Keratinocyte (primary cell): ENCODE measurements around the gene ZNF792.

ENCODE experiments used
- CTCF ChIP-seq, 3 experiments: IDR thresholded peaks in 1 of 3; conservative IDR thresholded peaks in 1 of 3; optimal IDR thresholded peaks in 1 of 3; 2 replicates in 2 of 3; 3 replicates in 1 of 3; pipeline versions ENCODE3 to v1.5.1; 2011; ENCODE audit warnings: low read length in 3 of 3, mild to moderate bottlenecking in 3 of 3, moderate library complexity in 2 of 3, control low read depth in 1 of 3, inconsistent platforms in 1 of 3; ENCODE audit not compliant: insufficient read depth in 2 of 3; ENCODE audit errors: extremely low read depth in 1 of 3
- EZH2 ChIP-seq: IDR thresholded peaks from one replicate; pipeline ENCODE4 v1.6.1; 2012; ENCODE audit warnings: inconsistent platforms, mild to moderate bottlenecking, low read length, moderate library complexity

GRCh38 chr19:35000647-35001501, 36.8 kb upstream of the ZNF792 start:
- TF ChIP-seq CTCF (optimal IDR thresholded peaks at IDR 0.05 in 1 of 3, IDR thresholded peaks at IDR 0.05 in 1 of 3, conservative IDR thresholded peaks at IDR 0.05 in 1 of 3; ENCODE audit: extremely low read depth in 1 of 3, insufficient read depth in 2 of 3, low read length in 3 of 3), result no peak
- TF ChIP-seq EZH2, result no peak
